Adrenal gland (tissue), 5 donors: ENCODE data around the gene CELF3.

Experiments used
- CTCF ChIP-seq, 6 experiments: fragments of 450-650 bp in 4 of 6; fragments of 200-600 bp in 2 of 6; sonication (generic) in 1 of 6; IDR thresholded peaks; 1 replicate in 5 of 6; 2 replicates in 1 of 6; pipeline versions ENCODE4 v1.5.1 to v1.8.0; 2016 to 2021; ENCODE audit warnings: antibody characterized with exemption in 6 of 6, mild to moderate bottlenecking in 2 of 6, moderate library complexity in 1 of 6
- POLR2A ChIP-seq, 2 donors: fragments of 450-650 bp; IDR thresholded peaks; one replicate each; pipeline ENCODE4 v1.6.1; 2017; ENCODE audit warnings: antibody characterized with exemption in 2 of 2, mild to moderate bottlenecking in 2 of 2, moderate library complexity in 1 of 2
- donor health status: DM: no; HTN: no; CAD: no.

GRCh38 chr1:151737479-151737878, 20.9 kb upstream of the CELF3 start:
- TF ChIP-seq CTCF (IDR thresholded peaks at IDR 0.05), result no peak
- TF ChIP-seq POLR2A (IDR thresholded peaks at IDR 0.05), result no peak
